Mesendoderm (in vitro differentiated cells): ENCODE measurements around the gene CUX1.

ENCODE experiments used
- DNase-seq: peaks from one replicate; pipeline ENCODE4 v3.0.0; 2013
- H2AK5ac ChIP-seq: 2 replicates; pipeline ENCODE4 v1.6.1; 2013; ENCODE audit warnings: low read length, inconsistent platforms
- H2BK120ac ChIP-seq: 2 replicates; pipeline ENCODE4 v1.6.1; 2013; ENCODE audit warnings: low read depth, mild to moderate bottlenecking, low read length, moderate library complexity, mixed read lengths
- H2BK15ac ChIP-seq: replicated peaks from 2 replicates; pipeline ENCODE4 v1.6.1; 2013; ENCODE audit warnings: low read depth, mild to moderate bottlenecking, moderate library complexity
- H2BK5ac ChIP-seq: 2 replicates; pipeline ENCODE4 v1.6.1; 2013; ENCODE audit warnings: low read length, inconsistent platforms
- H3K18ac ChIP-seq: 2 replicates; pipeline ENCODE4 v1.6.1; 2013; ENCODE audit warnings: mild to moderate bottlenecking, low read length, mixed read lengths
- H3K23ac ChIP-seq: one replicate; pipeline ENCODE4 v1.6.1; 2013; ENCODE audit warnings: low read length
- H3K27ac ChIP-seq: 2 replicates; pipeline ENCODE4 v1.5.1; 2013; ENCODE audit warnings: low read depth, mild to moderate bottlenecking, inconsistent platforms, low read length, moderate library complexity
- H3K27me3 ChIP-seq: 2 replicates; pipeline ENCODE4 v1.6.1; 2013; ENCODE audit warnings: low read length, control low read depth, mild to moderate bottlenecking, inconsistent platforms; ENCODE audit not compliant: insufficient read depth, poor library complexity
- H3K36me3 ChIP-seq: 2 replicates; pipeline ENCODE4 v1.6.1; 2013; ENCODE audit warnings: low read length, inconsistent platforms; ENCODE audit not compliant: control insufficient read depth, insufficient read depth
- H3K4ac ChIP-seq: one replicate; pipeline ENCODE4 v1.6.1; 2013; ENCODE audit warnings: low read depth, mild to moderate bottlenecking, low read length, moderate library complexity
- H3K4me1 ChIP-seq: 2 replicates; pipeline ENCODE4 v1.6.1; 2013; ENCODE audit warnings: low read depth, low read length, inconsistent platforms; ENCODE audit not compliant: control insufficient read depth
- H3K4me2 ChIP-seq: 2 replicates; pipeline ENCODE4 v1.6.1; 2013; ENCODE audit warnings: low read length
- H3K4me3 ChIP-seq: 2 replicates; pipeline ENCODE4 v1.5.1; 2013; ENCODE audit warnings: mild to moderate bottlenecking, low read length
- H3K56ac ChIP-seq: one replicate; pipeline ENCODE4 v1.6.1; 2013; ENCODE audit warnings: low read length
- H3K79me1 ChIP-seq: 2 replicates; pipeline ENCODE4 v1.6.1; 2013; ENCODE audit warnings: low read length, inconsistent platforms
- H3K79me2 ChIP-seq: 2 replicates; pipeline ENCODE4 v1.6.1; 2013; ENCODE audit warnings: mild to moderate bottlenecking, low read length; ENCODE audit not compliant: control insufficient read depth, insufficient read depth
- H3K9ac ChIP-seq: 2 replicates; pipeline ENCODE4 v1.6.1; 2013; ENCODE audit warnings: low read length, inconsistent platforms
- H4K5ac ChIP-seq: one replicate; pipeline ENCODE4 v1.6.1; 2013; ENCODE audit warnings: low read length
- H4K8ac ChIP-seq: one replicate; pipeline ENCODE4 v1.6.1; 2013; ENCODE audit warnings: low read depth, mild to moderate bottlenecking, control low read depth, low read length, moderate library complexity
- WGBS: extraction: QIAGEN DNeasy Blood & Tissue Kit; methylation state at CpG from one replicate; pipeline ENCODE4 v1.1.7; 2013; ENCODE audit warnings: low lambda C conversion rate, missing lambda C conversion rate; ENCODE audit not compliant: insufficient coverage; ENCODE audit errors: extremely low coverage; 5-methylcytosine and 5-hydroxymethylcytosine counted together

Gene CUX1

GRCh38 chr7:101859411-101860106 is 42.1 kb downstream of the CUX1 start:
- Histone ChIP-seq H2AK5ac (no peak overlapping the region), H2BK120ac (no peak overlapping the region), H3K4me1 (peaks cover 20% of the 10 kb centered on the region), H2BK15ac (no peak overlapping the region), H4K8ac (no peak overlapping the region), H3K9ac (no peak overlapping the region), H3K23ac (no peak overlapping the region), H3K4me3 (no peak overlapping the region), H3K27me3 (no peaks in the 10 kb centered on the region), H3K18ac (no peak overlapping the region), H3K4ac (no peak overlapping the region), H3K79me2 (peaks cover 90% of the 10 kb centered on the region), H3K79me1 (peaks cover 11% of the 10 kb centered on the region), H3K4me2 (no peak overlapping the region), H2BK5ac (no peak overlapping the region), H3K36me3 (no peaks in the 10 kb centered on the region), H3K56ac (no peak overlapping the region), H3K27ac (no peak overlapping the region), H4K5ac (no peak overlapping the region)
- DNase-seq: no peak
- WGBS: no CpG with 5 or more reads among the region's 5 CpGs

DNA sequence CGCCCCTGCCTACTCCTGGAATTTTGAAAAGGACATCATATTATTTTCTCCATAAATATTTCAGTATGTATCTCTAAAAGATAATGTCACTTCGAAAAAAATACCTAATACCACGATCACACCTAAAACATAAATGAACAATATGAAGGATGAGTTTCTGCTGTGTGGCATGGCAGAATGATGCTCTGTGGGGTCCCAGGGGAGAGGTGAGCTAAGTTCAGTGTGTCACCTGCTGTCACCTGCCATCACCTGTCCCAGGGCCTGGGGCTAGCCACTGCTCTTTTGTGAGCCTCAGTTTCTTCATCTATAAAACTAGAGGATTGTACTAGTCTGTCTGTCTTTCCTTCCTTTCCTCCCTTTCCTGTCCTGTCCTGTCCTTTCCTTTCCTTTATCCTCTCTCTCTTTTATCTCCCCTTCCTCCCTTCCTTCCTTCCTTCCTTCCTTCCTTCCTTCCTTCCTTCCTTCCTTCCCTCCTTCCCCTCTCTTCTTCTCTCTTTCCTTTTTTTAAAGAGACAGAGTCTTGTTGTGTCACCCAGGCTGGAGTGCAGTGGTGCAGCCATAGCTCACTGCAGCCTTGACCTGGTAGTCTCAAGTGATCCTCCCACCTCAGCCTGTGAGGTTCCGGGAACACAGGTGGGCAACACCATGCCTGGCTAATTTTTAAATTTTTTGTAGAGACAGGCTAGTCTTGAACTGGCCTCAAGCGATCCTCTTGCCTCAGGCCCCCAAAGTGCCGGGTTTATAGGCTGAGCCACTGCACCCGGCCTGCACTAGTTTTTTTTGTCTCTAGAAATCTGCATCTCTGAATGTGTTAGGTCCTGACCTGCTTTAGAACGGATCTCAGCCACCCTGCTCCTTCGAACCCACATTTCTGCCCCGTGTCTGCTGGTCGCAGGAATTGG is 43.1 kb downstream of the CUX1 start:
- Histone ChIP-seq H3K4me3 (no peak overlapping the region), H3K27ac (no peak overlapping the region), H2BK120ac (no peak overlapping the region), H3K23ac (no peak overlapping the region), H2AK5ac (no peak overlapping the region), H3K4me2 (no peak overlapping the region), H3K36me3 (no peaks in the 10 kb centered on the region), H3K4me1 (peaks cover 20% of the 10 kb centered on the region), H3K4ac (no peak overlapping the region), H3K18ac (no peak overlapping the region), H3K79me1 (peaks cover 16% of the 10 kb centered on the region), H2BK5ac (no peak overlapping the region), H3K27me3 (no peaks in the 10 kb centered on the region), H2BK15ac (no peak overlapping the region), H3K9ac (no peak overlapping the region), H3K79me2 (peaks cover 91% of the 10 kb centered on the region), H3K56ac (peak overlapping the region; percentile 25), H4K5ac (no peak overlapping the region), H4K8ac (no peak overlapping the region)
- DNase-seq: no peak
- 100% methylated on average over 2 of the region's 11 CpGs for WGBS

DNA sequence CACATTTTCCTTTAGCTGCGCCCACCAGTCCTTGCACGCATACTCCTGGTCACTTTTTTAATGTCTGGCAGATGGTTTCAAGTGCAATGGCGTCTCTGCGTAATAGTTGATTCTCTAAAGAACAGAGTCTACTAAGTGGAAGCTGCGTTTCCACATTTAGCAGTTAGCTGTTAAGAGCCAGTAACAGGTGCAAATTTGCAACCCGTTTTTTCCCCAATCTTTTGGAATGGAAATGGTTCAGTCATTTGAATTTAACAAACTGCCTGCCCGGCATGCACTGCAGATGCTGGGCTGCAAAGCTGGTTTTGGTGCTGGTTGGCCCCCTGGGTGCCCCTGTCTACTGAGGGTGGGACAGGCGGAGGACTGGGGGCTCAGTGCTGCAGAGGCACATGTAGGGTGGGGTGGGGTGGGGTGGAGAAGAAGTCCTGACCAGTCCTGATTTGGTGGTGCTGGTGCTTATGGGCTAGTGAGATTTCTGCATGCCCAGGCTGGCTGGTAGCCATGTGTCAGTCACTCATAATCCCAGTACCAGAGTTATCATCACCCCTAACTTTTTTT is 43.9 kb downstream of the CUX1 start:
- no peak overlapping the region for H3K4ac ChIP-seq
- H3K79me2 ChIP-seq: peaks cover 91% of the 10 kb centered on the region
- no CpG with 5 or more reads among the region's 8 CpGs for WGBS
- H3K4me3 ChIP-seq: no peak overlapping the region
- no peaks in the 10 kb centered on the region for H3K36me3 ChIP-seq
- H2BK120ac ChIP-seq: no peak overlapping the region
- H3K27ac ChIP-seq: no peak overlapping the region
- H2BK15ac ChIP-seq: no peak overlapping the region
- H2BK5ac ChIP-seq: no peak overlapping the region
- no peak for DNase-seq
- no peaks in the 10 kb centered on the region for H3K27me3 ChIP-seq
- H3K9ac ChIP-seq: no peak overlapping the region
- peaks cover 17% of the 10 kb centered on the region for H3K4me1 ChIP-seq
- no peak overlapping the region for H4K5ac ChIP-seq
- H3K4me2 ChIP-seq: no peak overlapping the region
- no peak overlapping the region for H3K18ac ChIP-seq
- H2AK5ac ChIP-seq: no peak overlapping the region
- H3K56ac ChIP-seq: no peak overlapping the region
- no peak overlapping the region for H3K23ac ChIP-seq
- peaks cover 16% of the 10 kb centered on the region for H3K79me1 ChIP-seq
- no peak overlapping the region for H4K8ac ChIP-seq

DNA sequence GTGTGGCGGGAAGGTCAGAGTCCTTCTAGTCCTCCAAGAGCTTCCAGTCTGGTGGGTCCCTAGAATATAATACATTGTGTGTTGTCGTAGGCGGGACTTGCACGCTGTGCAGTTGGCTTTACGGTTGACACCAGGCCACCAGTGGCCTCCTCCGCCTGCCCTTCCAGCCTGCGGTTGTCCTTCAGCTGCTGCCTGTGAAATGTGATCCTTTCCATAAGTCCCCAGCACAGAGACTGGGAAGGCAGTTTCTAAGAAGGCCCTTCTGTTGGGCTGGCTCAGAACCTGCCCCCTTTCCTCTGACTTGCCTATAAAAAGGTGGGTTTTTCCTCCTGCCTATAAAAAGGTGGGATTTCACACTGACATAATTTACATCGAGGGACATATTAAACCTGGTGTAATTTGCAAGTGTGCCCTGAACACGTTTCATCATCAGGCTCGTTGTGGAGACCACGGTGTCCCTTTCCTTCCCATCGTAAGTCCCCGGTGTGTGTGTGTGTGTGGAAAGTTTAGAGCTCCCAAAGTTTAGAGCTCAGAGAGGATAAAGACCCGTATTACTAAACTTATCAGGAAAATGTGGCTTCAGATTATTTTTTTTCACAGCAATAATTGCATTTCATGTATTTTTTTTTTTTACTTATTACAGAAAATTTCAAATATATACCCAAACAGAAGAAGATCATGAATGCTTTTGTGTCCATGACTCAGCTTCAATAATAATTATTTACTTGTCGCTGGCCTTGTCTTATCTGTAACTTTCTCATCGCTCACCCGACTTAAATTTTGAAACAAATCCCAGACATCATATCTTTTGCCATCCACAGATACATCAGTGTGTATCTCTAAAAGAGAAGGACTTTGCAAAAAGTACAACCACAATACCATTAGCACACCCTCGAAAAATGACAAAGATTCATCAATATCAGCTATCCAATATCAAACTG is 45.1 kb downstream of the CUX1 start:
- H3K27ac ChIP-seq: no peak overlapping the region
- DNase-seq: peak; percentile 60
- no peak overlapping the region for H3K23ac ChIP-seq
- peak overlapping the region; percentile 49 for H3K9ac ChIP-seq
- H3K27me3 ChIP-seq: no peaks in the 10 kb centered on the region
- peak overlapping the region; percentile 49 for H3K56ac ChIP-seq
- no peak overlapping the region for H2BK5ac ChIP-seq
- no peak overlapping the region for H4K5ac ChIP-seq
- H2BK120ac ChIP-seq: no peak overlapping the region
- H3K4me3 ChIP-seq: no peak overlapping the region
- no peaks in the 10 kb centered on the region for H3K36me3 ChIP-seq
- WGBS: no CpG with 5 or more reads among the region's 18 CpGs
- H3K79me1 ChIP-seq: peaks cover 14% of the 10 kb centered on the region
- no peak overlapping the region for H4K8ac ChIP-seq
- H3K4me2 ChIP-seq: no peak overlapping the region
- peaks cover 11% of the 10 kb centered on the region for H3K4me1 ChIP-seq
- H3K18ac ChIP-seq: no peak overlapping the region
- H2BK15ac ChIP-seq: no peak overlapping the region
- H3K79me2 ChIP-seq: peaks cover 90% of the 10 kb centered on the region
- no peak overlapping the region for H2AK5ac ChIP-seq
- no peak overlapping the region for H3K4ac ChIP-seq

GRCh38 chr7:101863598-101863997 is 46.2 kb downstream of the CUX1 start:
- no peak overlapping the region for H3K27ac ChIP-seq
- no peak overlapping the region for H3K56ac ChIP-seq
- H4K8ac ChIP-seq: no peak overlapping the region
- no peak overlapping the region for H3K4ac ChIP-seq
- no peak overlapping the region for H3K18ac ChIP-seq
- H3K36me3 ChIP-seq: no peaks in the 10 kb centered on the region
- H3K9ac ChIP-seq: no peak overlapping the region
- no peak overlapping the region for H2BK5ac ChIP-seq
- no peak overlapping the region for H3K23ac ChIP-seq
- no CpG with 5 or more reads among the region's 6 CpGs for WGBS
- H3K4me3 ChIP-seq: no peak overlapping the region
- no peak overlapping the region for H2AK5ac ChIP-seq
- no peak overlapping the region for H2BK120ac ChIP-seq
- peaks cover 17% of the 10 kb centered on the region for H3K79me1 ChIP-seq
- no peak for DNase-seq
- H2BK15ac ChIP-seq: no peak overlapping the region
- no peak overlapping the region for H3K4me2 ChIP-seq
- H3K4me1 ChIP-seq: peaks cover 13% of the 10 kb centered on the region
- H3K27me3 ChIP-seq: no peaks in the 10 kb centered on the region
- H3K79me2 ChIP-seq: peaks cover 88% of the 10 kb centered on the region
- no peak overlapping the region for H4K5ac ChIP-seq
